GM19324 (cell line): ENCODE data around the gene FAM217A.

Source experiments
- ATAC-seq: cut with Tn5 transposase; IDR thresholded peaks from one replicate; pipeline ENCODE4 v1.9.1; 2021; ENCODE audit warnings: mild to moderate bottlenecking, moderate library complexity; ENCODE audit not compliant: unreplicated experiment, low FRiP score

Gene FAM217A

DNA sequence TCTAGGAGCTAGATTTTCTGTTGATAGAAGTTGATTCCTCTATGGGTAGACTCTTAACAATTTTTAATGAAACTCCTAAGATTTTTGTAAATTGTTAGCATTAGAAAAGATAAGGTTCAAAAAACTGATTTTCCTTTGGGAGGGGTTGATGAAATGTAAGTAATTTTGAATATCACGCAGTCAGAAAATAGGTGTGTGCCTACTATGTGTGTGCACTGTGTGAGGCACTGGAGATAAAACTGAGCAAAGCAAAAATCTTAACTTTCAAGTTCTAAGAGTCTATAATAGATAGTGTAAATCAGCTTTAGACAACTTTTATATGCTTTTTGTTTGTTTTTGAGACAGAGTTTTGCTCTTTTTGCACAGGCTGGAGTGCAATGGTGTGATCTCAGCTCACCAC is 53.3 kb downstream of the FAM217A start:
- no peak for ATAC-seq

DNA sequence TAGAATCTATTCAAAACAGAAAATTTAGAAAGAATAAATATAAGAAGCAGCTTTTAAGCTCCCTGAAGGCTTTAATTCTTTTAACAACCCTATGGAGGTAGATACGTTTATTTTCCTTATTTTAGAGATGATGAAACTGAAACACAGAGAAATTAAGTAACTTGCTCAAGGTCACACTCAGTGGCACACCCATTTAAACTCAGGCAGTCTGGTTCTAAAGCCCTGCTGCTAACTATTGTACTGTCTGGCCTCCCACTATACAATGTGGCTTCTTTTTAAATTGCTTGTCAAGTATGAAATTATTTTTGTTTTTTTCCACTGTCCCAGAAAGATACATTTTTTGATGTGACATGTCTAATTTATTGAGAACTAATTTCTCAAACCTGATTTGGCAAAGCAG is 55.7 kb downstream of the FAM217A start:
- no peak for ATAC-seq

DNA sequence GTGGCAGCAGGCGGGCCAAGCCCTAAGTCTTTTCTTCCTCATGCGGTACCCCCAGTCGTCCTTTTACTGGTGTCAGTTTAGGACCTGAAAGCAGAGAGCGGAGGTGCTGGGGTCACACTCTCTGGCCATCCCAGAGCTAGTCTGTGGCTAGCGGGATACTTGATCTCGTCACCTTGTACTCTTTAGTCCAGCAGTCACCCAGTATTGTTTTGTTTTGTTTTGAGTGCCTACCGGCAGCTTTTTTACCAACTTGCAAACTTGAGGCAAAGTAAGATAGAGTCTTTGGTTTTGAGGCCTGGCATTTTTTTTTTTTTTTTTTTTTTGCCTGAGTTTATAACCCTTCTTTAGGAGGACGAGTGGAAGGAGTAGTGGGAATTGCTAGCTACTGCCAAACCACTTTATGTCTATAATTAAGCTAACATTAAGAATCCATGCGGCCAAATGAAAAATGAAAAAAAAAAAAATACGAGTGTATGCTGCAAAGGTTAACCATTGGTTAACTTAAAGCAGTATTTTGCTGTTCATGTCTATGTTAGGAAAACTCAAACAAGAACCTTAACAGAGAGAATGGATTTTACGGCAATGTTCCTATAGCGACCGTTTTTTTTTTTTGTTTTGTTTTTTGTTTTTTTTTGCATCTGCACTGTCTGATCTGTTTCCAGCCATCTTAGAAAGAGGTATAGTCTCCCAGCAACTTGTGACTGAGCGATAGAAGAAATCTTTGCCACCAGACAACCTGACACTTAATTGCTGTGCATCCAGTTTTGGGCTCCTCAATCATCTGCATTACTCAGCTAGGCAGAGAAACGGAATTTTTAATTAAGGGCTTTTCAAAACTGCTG is 56.9 kb downstream of the FAM217A start:
- ATAC-seq: peak; percentile 5

DNA sequence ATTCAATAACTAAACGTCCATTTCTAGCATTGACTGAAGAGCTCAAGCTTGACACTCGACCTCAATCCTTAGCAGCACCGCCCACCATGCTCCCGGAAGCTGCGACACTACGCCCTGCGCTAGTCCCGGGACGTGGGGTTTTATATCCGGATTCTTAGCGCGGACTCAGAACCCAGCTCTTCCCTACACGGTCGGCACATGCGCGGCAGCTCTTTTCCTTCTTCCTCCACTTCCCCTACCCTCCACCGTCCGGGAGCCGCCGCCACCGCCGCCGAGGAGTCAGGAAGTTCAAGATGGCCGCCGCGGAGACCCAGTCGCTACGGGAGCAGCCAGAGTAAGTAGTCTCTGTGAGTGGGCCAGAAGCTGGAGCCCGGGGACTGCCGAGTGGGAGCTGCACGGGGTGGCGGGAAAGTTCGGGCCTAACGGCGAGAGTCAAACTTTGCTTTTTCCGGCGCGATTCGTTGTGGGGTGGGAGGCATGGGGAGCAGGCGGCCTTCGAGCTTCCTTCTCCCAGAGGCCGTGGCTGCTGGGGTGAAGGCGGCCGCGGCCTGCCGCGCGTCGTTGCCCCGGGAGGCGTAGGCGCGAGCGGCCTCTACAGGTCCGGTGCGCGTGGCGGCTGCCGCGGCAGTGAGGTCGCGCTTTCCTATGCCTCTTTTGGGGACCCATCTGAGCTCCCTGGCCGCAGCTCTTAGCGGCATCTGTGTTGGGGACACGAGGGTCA is 57.6 kb downstream of the FAM217A start:
- peak; percentile 64 for ATAC-seq

DNA sequence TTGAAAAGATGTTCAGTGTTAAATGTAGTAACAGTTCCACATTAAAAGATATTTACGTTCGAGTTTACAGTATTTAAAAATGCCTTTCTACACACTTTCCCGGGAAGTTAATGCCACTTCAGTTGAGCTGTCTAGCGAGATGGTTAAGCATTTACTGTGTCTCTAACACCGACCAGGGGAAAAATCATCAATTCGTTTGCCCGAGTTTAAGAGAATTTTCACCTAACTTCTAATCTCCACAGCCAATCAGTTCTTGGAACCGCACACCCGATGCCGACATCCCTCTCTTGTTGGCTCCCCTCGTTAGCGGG is 58.2 kb downstream of the FAM217A start:
- ATAC-seq: no peak

DNA sequence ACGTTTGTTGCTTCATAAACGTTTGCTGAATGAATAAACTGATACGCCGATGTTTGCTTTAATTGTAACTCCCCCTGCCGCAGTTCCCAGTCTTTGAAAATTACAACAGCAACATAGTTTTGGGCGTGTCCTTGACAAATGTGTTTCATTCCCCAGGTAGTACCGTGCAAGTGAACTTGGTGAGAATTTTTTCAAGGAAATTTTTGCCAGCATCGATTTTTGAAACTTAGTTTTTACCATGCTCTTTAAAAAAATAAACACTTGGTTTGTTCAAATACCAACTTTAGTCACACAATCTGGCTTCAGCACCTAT is 60.1 kb downstream of the FAM217A start:
- no peak for ATAC-seq
